ENCODE measurements around the gene MRPS17.

DNA sequence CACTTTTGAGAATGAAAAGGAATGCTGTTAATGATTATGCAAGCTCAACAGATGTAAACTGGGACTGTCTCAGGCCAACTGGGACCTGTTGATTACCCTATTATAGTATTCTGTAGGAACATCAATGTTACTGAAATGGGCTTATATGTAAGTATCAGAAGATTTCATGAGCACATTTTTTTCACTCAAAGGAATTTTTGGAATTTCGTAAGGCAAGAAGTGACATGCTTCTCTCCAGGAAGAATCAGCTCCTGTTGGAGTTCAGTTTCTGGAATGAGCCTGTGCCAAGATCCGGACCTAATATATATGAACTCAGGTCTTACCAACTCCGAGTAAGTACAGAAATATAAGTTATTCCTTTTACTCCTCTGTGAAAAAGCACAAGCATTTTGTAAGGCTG is 31.9 kb downstream of the MRPS17 start:
- no peak for TF ChIP-seq ELK1 (IDR thresholded peaks at IDR 0.05; ENCODE audit: low read depth, low read length)
- TF ChIP-seq SPI1 (IDR thresholded peaks at IDR 0.05; ENCODE audit: borderline replicate concordance, insufficient read depth, low read depth, low read length): no peak
- TF ChIP-seq SP1 (IDR thresholded peaks at IDR 0.05; ENCODE audit: low read depth, low read length): no peak
- no peak for TF ChIP-seq EP300 (IDR thresholded peaks at IDR 0.05; ENCODE audit: borderline replicate concordance in 1 of 2, control insufficient read depth in 1 of 2, low read depth in 2 of 2, low read length in 2 of 2)
- no peak for TF ChIP-seq BHLHE40 (IDR thresholded peaks at IDR 0.05; ENCODE audit: borderline replicate concordance in 1 of 2, low read depth in 2 of 2, low read length in 1 of 2)
- TF ChIP-seq CTCF (IDR thresholded peaks at IDR 0.05 in 2 of 3, conservative IDR thresholded peaks at IDR 0.05 in 1 of 3; ENCODE audit: control insufficient read depth in 2 of 3, extremely low read depth in 1 of 3, insufficient read depth in 1 of 3, low read depth in 3 of 3, low read length in 3 of 3): no peak
- no peak for TF ChIP-seq MYC (IDR thresholded peaks at IDR 0.05; ENCODE audit: insufficient read depth, insufficient read length, insufficient replicate concordance, low read length, severe bottlenecking)
- no peak for TF ChIP-seq NBN (IDR thresholded peaks at IDR 0.05)
- TF ChIP-seq POLR2AphosphoS5 (IDR thresholded peaks at IDR 0.05; ENCODE audit: low read length): no peak
- TF ChIP-seq NFYA (IDR thresholded peaks at IDR 0.05; ENCODE audit: borderline replicate concordance, low read depth, low read length): no peak
- TF ChIP-seq RAD21 (IDR thresholded peaks at IDR 0.05; ENCODE audit: insufficient read depth, low read depth, low read length): no peak
- no peak for TF ChIP-seq KLF5 (IDR thresholded peaks at IDR 0.05; ENCODE audit: partially characterized antibody)
- no peak for TF ChIP-seq POLR2A (IDR thresholded peaks at IDR 0.05; ENCODE audit: low read depth, low read length)
